Kidney glomerular epithelial cell (primary cell): ENCODE measurements around the gene ZNF185.
"Not testable (repeated sequence)": the region's sequence is repeated elsewhere in the genome, so short reads cannot be mapped to it uniquely, and the experiment has no call there.

Experiments
- DNase-seq: peaks from one replicate; lab custom pipeline; 2025; lab: John Stamatoyannopoulos, UW

ZNF185 gene

GRCh38 chrX:152895724-152896420, 2.0 kb upstream of the ZNF185 start:
- DNase-seq: no peak

GRCh38 chrX:152896450-152896849, 1.4 kb upstream of the ZNF185 start:
- DNase-seq: peak; percentile 56

- DNase-seq: no peak
These were observed 575 bp downstream of the ZNF185 start for GRCh38 chrX:152898442-152898841.

GRCh38 chrX:152899111-152899873, 1.4 kb downstream of the ZNF185 start:
- no peak for DNase-seq

- no peak for DNase-seq
These were observed 2.2 kb downstream of the ZNF185 start for GRCh38 chrX:152899874-152900719.

- DNase-seq: no peak
These were observed 3.1 kb downstream of the ZNF185 start for GRCh38 chrX:152900937-152901445.

- no peak for DNase-seq
These were observed 4.1 kb downstream of the ZNF185 start for GRCh38 chrX:152901816-152902501.

GRCh38 chrX:152902502-152902820, 4.6 kb downstream of the ZNF185 start:
- DNase-seq: no peak

GRCh38 chrX:152903589-152903988, 5.7 kb downstream of the ZNF185 start:
- no peak for DNase-seq

GRCh38 chrX:152904151-152905080, 6.5 kb downstream of the ZNF185 start:
- DNase-seq: peak; percentile 22

- no peak for DNase-seq
These were observed 7.2 kb downstream of the ZNF185 start for GRCh38 chrX:152905081-152905420.

GRCh38 chrX:152907084-152907651, 9.3 kb downstream of the ZNF185 start:
- peak; percentile 4 for DNase-seq

GRCh38 chrX:152908486-152908885, 10.6 kb downstream of the ZNF185 start:
- DNase-seq: no peak

- DNase-seq: not testable (repeated sequence)
These were observed 12.2 kb downstream of the ZNF185 start for GRCh38 chrX:152910018-152910417.

GRCh38 chrX:152912106-152912505, 14.2 kb downstream of the ZNF185 start:
- no peak for DNase-seq

GRCh38 chrX:152912641-152913040, 14.8 kb downstream of the ZNF185 start:
- DNase-seq: no peak

GRCh38 chrX:152913346-152913745, 15.5 kb downstream of the ZNF185 start:
- no peak for DNase-seq

- no peak for DNase-seq
These were observed 16.0 kb downstream of the ZNF185 start for GRCh38 chrX:152913910-152914309.

- peak; percentile 4 for DNase-seq
These were observed 17.8 kb downstream of the ZNF185 start for GRCh38 chrX:152915541-152916241.
